Middle frontal gyrus (tissue), 1 donor: Measurements from ENCODE around the gene FERMT2.
"Not testable (repeated sequence)": the region's sequence is repeated elsewhere in the genome, so short reads cannot be mapped to it uniquely, and the experiment has no call there.

Experiments
- DNase-seq: peaks from one replicate; pipeline ENCODE4 v3.0.0-alpha.2; 2015; ENCODE audit warnings: low spot score; ENCODE audit errors: extremely low spot score

FERMT2 gene

GRCh38 chr14:52864893-52865292 lies 86.0 kb downstream of the FERMT2 start:
- DNase-seq: not testable (repeated sequence)

DNA sequence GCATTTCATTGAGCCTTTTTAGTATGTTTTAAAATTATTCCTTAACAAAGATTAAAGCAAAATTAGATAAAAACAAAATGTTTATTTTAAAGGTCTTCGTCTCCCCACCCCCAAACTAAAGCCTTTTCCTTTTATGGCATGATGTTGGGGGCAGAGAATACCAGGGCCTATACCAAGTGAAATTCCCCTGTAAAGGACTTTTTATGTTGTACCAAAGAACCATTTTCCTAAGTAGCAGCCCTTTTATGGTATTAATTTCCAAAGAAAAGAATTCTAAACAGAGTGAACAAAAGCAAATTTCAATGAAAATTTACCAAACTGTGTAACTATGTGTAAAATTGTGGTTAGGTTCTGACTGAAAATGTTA lies 87.5 kb downstream of the FERMT2 start:
- DNase-seq: no peak

DNA sequence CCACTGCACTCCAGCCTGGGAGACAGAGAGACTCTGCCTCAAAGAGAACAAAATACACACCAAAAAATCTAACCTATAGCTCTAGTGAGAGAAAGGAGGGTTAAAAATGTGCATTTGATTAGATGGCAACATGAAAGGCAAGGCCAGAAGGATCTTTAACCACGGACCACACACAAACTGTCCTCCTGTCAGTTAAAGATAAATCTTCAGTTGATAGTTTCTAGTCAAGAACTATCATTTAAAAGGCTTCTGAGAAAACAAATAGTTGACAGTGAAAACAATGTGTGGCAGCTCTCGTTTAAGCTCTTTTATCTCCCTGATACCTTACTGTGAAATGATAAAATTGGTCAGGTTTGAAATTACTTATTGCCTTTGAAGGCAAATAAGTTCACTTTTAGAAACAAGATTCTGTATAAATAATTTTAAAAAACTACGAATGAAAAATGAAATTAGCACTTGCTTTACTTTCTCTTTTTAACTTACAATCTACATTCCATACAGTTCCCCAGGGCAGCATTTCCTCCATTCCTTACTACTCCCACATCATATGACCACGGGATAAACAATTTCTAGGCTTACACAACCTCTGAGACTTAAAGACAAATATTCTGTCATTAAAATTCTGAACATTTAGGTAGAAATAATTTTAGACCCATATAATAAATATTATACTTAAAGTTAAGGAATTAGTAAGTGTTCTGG lies 88.1 kb downstream of the FERMT2 start:
- DNase-seq: no peak

- DNase-seq: no peak
Observed at GRCh38 chr14:52861403-52861802, 89.4 kb downstream of the FERMT2 start.

DNA sequence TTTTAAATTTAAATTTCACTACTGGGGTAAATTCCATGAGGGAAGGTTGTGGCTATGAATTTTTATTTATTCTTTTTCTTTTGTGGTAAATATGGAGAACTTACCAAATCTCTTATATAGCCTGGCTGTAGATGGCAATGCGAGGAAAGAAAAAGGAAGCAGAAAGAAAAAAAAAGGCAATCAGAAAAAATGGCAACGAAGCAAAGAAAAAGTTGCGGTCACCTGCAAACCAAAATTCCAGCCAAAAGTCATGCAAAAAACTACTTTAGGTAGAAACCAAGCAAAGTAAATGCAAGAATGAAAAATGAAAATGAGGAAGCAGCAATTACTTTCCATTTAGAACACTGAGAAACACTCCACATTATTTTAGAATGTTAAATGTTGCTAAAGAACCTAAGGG lies 89.9 kb downstream of the FERMT2 start:
- no peak for DNase-seq

- no peak for DNase-seq
Observed at GRCh38 chr14:52860209-52860608, 90.6 kb downstream of the FERMT2 start.

DNA sequence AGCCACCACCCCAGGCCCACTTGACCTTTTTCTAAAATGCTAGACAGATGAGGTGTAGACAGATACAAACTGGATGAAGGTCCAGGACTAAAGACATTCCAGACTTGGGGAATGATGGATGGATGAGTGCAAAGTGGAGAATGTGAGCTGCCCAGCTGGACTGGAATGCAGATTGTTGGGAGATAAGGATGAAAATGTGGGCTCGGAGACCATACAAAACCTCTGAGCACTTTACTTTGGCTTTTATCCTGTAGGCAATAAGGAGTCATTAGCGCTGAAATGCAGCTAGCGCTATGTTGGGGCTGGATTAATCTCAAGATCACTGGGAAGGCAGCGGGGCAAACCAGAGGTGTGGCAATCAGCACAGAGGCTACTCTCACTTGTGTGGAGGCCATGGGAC lies 94.7 kb downstream of the FERMT2 start:
- DNase-seq: no peak

- DNase-seq: no peak
Observed at GRCh38 chr14:52853522-52853854, 97.4 kb downstream of the FERMT2 start.

DNA sequence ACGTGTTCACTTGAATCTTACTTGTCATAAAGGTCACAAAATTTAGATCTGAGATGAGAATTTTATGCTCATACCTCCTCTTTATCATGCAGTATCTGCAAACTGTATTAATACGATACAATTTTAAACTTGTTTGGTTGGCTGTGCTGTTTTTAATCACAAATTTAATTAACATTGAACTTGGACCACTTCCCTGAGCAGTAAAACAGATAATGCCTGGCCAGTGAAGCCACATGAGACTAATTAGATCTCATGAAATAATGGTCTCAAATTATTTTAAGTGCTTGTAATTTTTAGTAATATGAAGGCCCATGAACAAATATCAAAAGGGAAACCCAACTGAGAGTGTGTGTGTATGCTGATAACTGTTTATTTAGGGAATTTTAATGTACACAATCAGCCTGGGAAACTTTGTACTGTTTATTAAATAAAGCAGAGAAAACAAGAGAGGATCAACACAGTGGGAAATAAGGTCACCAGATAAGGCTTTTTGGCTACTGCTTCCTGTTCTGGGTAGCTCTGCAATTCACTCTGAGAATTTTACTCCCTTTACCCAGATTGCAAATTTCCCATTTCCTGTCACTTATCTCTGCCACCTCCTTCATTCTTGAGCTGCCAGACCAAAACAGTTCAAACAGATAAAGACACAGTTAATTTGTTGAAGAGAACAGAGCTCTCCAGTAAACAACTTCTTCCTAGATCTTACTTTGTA lies 97.9 kb downstream of the FERMT2 start:
- no peak for DNase-seq

DNA sequence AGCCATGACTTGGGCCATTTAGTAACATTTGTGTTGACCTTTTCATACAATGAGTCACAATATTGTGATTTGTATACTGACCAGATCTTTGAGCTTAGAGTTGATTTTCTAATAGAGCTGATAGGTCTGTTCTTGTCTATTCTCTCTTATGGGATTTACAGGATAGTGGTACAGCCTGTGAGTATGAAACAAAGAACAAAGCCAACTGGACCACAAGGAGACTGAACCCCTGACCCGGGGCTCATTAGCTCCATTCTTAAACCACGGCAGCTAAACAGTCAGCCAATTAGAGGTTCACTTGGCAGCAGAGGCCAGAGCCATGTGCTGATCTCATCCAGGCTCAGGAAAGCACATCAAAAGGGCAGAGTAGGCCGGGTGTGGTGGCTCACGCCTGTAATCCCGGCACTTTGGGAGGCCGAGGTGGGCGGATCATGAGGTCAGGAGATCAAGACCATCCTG lies 100.4 kb downstream of the FERMT2 start:
- DNase-seq: no peak

DNA sequence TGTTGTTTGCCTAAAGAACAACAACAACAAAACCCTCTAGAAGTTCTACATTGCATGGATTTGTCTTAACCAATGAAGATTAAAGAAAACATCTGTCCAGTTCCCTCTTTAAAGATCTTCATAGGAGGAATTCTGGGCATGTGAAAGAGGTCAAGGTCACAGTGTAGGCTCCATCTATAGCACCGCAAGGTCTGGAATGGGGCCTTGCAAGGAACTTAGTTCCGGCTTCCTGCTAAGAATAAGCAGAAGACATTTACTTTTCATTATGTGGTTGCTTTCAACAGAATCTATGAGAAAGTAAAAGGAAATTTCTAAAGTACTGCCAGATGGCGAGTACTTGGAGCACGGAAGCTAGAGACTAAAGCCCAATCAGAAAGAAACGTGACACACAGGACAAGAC lies 102.2 kb downstream of the FERMT2 start:
- no peak for DNase-seq

GRCh38 chr14:52846591-52846990 lies 104.3 kb downstream of the FERMT2 start:
- no peak for DNase-seq

DNA sequence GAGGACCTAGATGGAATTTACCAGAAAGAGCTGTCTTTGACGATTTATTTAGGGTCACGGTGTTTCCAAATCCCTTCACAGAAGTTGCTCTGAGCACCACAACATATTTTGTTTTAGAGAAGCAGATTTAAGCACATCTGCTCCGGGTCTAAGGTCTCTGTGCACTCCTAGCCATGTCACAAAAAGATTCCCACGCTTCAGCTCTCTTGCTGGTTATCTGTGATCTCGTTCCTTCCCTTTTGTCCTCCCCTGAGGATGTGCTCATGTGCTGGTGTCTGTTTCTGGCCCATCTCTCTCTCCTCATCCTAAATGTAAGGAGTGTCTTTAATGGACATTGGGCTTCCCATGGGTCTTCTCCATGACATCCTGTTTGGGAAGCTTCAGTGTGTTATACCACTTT lies 105.8 kb downstream of the FERMT2 start:
- DNase-seq: no peak

DNA sequence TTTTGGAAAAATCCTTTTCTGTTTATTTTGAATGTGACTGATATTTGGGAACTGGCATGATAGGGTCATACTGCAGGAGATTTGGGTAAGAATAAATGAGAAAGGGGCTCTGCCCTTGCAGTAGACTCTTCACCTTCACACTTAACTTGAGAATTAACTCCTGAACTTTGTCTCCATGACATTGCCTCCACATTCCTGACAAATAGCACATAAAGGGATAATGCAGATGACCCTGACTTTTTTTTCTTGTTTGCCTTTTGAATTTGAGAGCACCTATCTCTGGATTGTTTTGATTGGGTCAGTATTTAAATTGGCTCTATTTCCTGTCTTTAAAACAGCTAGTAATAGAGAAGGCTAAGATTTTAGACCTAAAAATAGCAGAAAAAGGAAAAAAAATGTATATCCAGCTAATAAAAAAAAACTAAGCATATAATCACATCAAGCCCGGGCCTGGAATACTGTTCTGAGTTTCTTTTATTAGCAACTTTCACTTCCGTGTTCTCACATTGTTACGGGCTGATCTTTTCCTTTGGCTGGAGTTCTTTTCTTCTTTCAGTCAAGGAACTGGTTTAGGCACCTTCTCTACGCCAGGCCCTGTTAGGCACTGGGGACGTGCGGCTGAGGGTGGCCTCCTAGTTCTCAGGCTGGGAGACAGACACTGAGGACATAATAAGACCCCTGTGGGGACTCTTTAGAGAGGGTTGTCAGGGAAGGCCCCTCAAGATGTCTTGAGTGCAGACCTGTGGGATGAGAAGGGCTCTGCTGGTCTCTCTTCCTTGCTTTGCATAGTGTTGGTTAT lies 106.4 kb downstream of the FERMT2 start:
- DNase-seq: no peak

GRCh38 chr14:52840877-52841276 lies 110.0 kb downstream of the FERMT2 start:
- DNase-seq: no peak

DNA sequence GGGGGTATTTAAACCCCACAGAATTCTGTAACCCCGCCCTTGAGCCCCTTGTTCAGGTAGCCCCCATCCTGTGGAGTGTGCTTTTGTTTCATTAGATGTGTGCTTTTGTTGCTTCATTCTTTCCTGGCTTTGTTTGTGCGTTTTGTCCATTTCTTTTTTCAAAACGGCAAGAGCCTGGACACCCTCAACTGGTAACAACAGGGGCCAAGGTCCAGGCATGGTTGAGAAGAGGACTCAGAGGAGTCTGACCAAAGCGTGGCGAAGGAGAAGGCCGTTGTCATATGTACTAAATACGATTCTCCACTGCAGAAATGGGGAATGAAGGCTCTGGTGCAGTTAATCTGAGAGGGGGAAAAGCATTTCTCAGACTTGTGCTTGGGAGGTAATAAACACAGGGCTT lies 113.4 kb downstream of the FERMT2 start:
- DNase-seq: no peak

GRCh38 chr14:52836063-52836462 lies 114.8 kb downstream of the FERMT2 start:
- DNase-seq: no peak

DNA sequence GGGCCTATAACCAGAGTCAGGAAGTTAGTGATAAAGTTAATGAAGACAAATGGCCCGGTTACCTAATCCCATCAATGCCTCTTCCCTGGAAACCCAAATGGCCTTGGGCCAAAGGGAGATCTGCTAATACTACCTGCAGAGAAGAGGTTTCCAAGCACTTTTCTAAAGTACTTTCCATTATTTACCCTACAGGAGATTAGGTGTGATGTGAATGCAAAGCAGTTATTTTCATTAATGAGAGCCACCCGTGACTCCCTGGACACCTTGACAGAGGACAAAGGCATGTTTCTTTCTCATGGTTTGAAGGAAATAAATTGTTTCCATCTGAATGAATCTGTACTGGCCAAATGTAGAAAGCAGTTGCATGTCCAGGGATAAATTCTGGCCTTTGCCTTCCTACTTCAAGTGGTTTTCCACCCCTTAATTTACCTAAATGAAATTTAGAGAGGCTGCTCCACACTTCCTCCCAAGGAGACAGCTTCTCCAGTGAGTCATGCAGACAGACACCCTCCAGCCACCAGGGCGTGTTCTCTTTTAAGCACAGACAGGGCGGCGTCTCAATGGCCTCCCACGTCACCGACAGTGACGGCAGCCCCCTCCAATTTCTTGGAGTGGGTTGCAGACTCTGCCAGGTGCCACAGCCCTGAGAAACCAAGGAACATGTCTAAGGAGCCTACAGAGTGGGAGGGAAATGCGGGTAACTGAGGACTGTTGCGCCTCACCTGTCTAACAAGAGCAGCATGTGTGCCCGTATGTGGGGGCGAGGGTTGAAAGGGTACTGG lies 115.5 kb downstream of the FERMT2 start:
- DNase-seq: no peak

GRCh38 chr14:52834440-52834842 lies 116.4 kb downstream of the FERMT2 start:
- DNase-seq: no peak

DNA sequence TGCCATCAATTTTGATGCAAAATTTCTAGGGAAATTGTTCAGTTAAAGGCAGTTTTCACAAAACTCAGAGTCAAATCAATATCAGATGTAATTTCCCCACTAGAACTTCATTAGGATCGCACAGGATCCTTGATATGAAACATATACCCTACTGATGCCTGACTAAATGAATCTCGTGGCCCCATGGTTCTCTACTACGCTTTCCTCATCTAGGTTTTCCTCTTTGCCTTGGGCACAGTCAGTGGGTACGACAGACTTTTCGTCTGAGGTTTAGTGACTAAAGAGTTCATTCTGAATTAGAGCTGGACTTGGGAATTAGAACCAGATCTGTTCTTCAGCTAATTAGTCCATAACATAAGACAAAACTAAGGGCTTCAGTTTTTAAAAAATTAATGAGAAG lies 117.0 kb downstream of the FERMT2 start:
- no peak for DNase-seq

GRCh38 chr14:52829527-52830185 lies 121.2 kb downstream of the FERMT2 start:
- DNase-seq: no peak
